SK-N-SH (cell line): ENCODE data around the gene TPO.

ENCODE experiments used
- CHD2 ChIP-seq: fragments of 150-350 bp; IDR thresholded peaks from 2 replicates; pipeline ENCODE4 v1.6.1; 2018; ENCODE audit warnings: low read length; ENCODE audit not compliant: partially characterized antibody
- CTCF ChIP-seq: fragments of 200-600 bp; sonication (generic); IDR thresholded peaks from 2 replicates; pipeline ENCODE4 v1.6.1; 2017; ENCODE audit warnings: antibody characterized with exemption, mild to moderate bottlenecking, moderate library complexity
- ELF1 ChIP-seq: IDR thresholded peaks from 2 replicates; pipeline ENCODE4 v1.4.0; 2012
- FOSL2 ChIP-seq: IDR thresholded peaks from 2 replicates; pipeline ENCODE4 v1.4.0; 2012; ENCODE audit warnings: low read depth, mild to moderate bottlenecking, moderate library complexity, borderline replicate concordance
- NRF1 ChIP-seq: IDR thresholded peaks from 2 replicates; pipeline ENCODE4 v1.6.1; 2012; ENCODE audit warnings: low read depth, mild to moderate bottlenecking, low read length
- POLR2AphosphoS5 ChIP-seq: IDR thresholded peaks from 2 replicates; pipeline ENCODE4 v1.6.1; 2012; ENCODE audit warnings: low read depth, low read length
- RCOR1 ChIP-seq: fragments of 150-350 bp; IDR thresholded peaks from 2 replicates; pipeline ENCODE4 v1.6.1; 2017; ENCODE audit warnings: antibody characterized with exemption, low read length
- REST ChIP-seq: IDR thresholded peaks from 2 replicates; pipeline ENCODE4 v1.6.1; 2012; ENCODE audit warnings: mild to moderate bottlenecking, low read depth, low read length, moderate library complexity
- USF2 ChIP-seq: fragments of 150-350 bp; IDR thresholded peaks from 2 replicates; pipeline ENCODE4 v1.6.1; 2017; ENCODE audit warnings: antibody characterized with exemption, low read length, low read depth, borderline replicate concordance
- YY1 ChIP-seq: IDR thresholded peaks from 2 replicates; pipeline ENCODE4 v1.4.0; 2012; ENCODE audit warnings: low read depth, mild to moderate bottlenecking

- TF ChIP-seq CTCF = no peak
- TF ChIP-seq YY1 = no peak
- no peak for TF ChIP-seq USF2
- TF ChIP-seq POLR2AphosphoS5 = no peak
- TF ChIP-seq ELF1 = no peak
- TF ChIP-seq NRF1 = no peak
- no peak for TF ChIP-seq FOSL2
- TF ChIP-seq RCOR1 = no peak
- no peak for TF ChIP-seq CHD2
- TF ChIP-seq REST = no peak
Observed at GRCh38 chr2:1552611-1553010, 139.3 kb downstream of the TPO start.
